Heart left ventricle (tissue), 16 donors: ENCODE results near the gene GTPBP6. TPM values are rescaled to one million over a fixed set of nuclear protein-coding genes. Genes with fewer than 3 reads are reported as not detected.
A peak's percentile ranks its signal among the peaks of the same experiment; 100 is the strongest.
"Not testable (repeated sequence)": the region's sequence is repeated elsewhere in the genome, so short reads cannot be mapped to it uniquely, and the experiment has no call there.

ENCODE experiments used
- ATAC-seq, 4 donors: fragments of 200-7000 bp; cut with Tn5 transposase; one replicate each; pipeline ENCODE4 v1.9.1; 2020 to 2022; ENCODE audit warnings: moderate library complexity in 4 of 4, mild to moderate bottlenecking in 3 of 4, moderate number of reproducible peaks in 1 of 4
- DNase-seq, 5 donors: peaks; one replicate each; pipeline ENCODE4 v3.0.0-alpha.2; 2020
- H3K27ac ChIP-seq, 12 donors: fragments of 200-600 bp; sonication (generic) in 4 of 12; one replicate each; pipeline versions ENCODE4 v1.5.0 to v1.8.0; 2016 to 2022; ENCODE audit warnings: mild to moderate bottlenecking in 2 of 12
- H3K27me3 ChIP-seq, 9 donors: fragments of 200-600 bp; sonication (generic) in 2 of 9; one replicate each; pipeline versions ENCODE4 v1.5.1 to v1.8.0; 2016 to 2022; ENCODE audit warnings: mild to moderate bottlenecking in 3 of 9
- H3K36me3 ChIP-seq, 9 donors: fragments of 200-600 bp; sonication (generic) in 2 of 9; one replicate each; pipeline versions ENCODE4 v1.5.0 to v1.8.0; 2018 to 2022; ENCODE audit warnings: mild to moderate bottlenecking in 2 of 9
- H3K4me1 ChIP-seq, 12 donors: fragments of 200-600 bp; sonication (generic) in 4 of 12; one replicate each; pipeline versions ENCODE4 v1.5.0 to v1.8.0; 2016 to 2022; ENCODE audit warnings: mild to moderate bottlenecking in 3 of 12
- H3K4me3 ChIP-seq, 12 donors: fragments of 200-600 bp; sonication (generic) in 4 of 12; one replicate each; pipeline versions ENCODE4 v1.5.0 to v1.8.0; 2017 to 2022; ENCODE audit warnings: mild to moderate bottlenecking in 9 of 12, moderate library complexity in 4 of 12
- H3K9me3 ChIP-seq, 12 donors: fragments of 200-600 bp; sonication (generic) in 4 of 12; one replicate each; pipeline versions ENCODE4 v1.5.0 to v1.8.0; 2016 to 2022; ENCODE audit warnings: mild to moderate bottlenecking in 1 of 12
- CTCF ChIP-seq, 12 donors: fragments of 200-600 bp; sonication (generic) in 4 of 12; IDR thresholded peaks; one replicate each; pipeline versions ENCODE4 v1.5.0 to v1.8.0; 2018 to 2022; ENCODE audit warnings: antibody characterized with exemption in 12 of 12, mild to moderate bottlenecking in 5 of 12
- POLR2A ChIP-seq, 2 donors: fragments of 450-650 bp; IDR thresholded peaks; one replicate each; pipeline ENCODE4 v1.6.1; 2017; ENCODE audit warnings: antibody characterized with exemption in 2 of 2, mild to moderate bottlenecking in 2 of 2, moderate library complexity in 2 of 2
- WGBS, 4 donors: extraction: QIAGEN DNeasy Blood & Tissue Kit in 2 of 4; methylation state at CpG; one replicate each; pipeline versions ENCODE4 v1.1.5 to v1.1.7; 2013 to 2018; 5-methylcytosine and 5-hydroxymethylcytosine counted together
- intact Hi-C, 10 donors: fragments of 100-400 bp; cut with DNase I; formaldehyde crosslinking; loops; one replicate each; pipeline versions ENCODE4 v1.11.1 to v1.14.2; 2022
- polyA plus RNA-seq, 2 donors: library from polyadenylated mRNA; stranded (reverse); fragments of 200-250 nt; gene quantifications; one replicate each; pipeline ENCODE4 v1.2.3, GENCODE V29; 2013
- total RNA-seq, 9 donors: library from RNA; depleted of rRNA in 2 of 9; stranded (reverse); fragments of >200 nt in 2 of 9; fragmentation: NEBNext Ultra II Directional in 3 of 9; extraction: Animal tissue kit (Norgen Biotek cat#: 25700) in 3 of 9; gene quantifications; one replicate each; pipeline versions ENCODE4 v1.1.0 to v1.2.4, GENCODE V29; 2016 to 2023
- donor health status: ischemic (EF 13 %, LVEDD 7.1; RV severe dilation, severe dysfunction).
- donor health status: healthy with polysubstance abuse.
- donor health status: DM: no; HTN: yes; CAD: no.
- donor health status: DM: no; HTN: no; CAD: no.
- donor health status: ischemic (EF 25% LVEDD 6.9; RV normal size, moderate dysfunction).
- donor health status: ischemic (EF 25% LVEDD 5.7; RV mildly dilated, moderate dysfunction).
- donor health status: healthy.
- donor health status: DM: yes; HTN: yes; CAD: no.
- donor health status: ischemic (EF 35%, LVEDD 5.7; RV mildly dilated, moderate dysfunction).
- donor health status: nonischemic (EF 11% LVEDD 7.7; RV severe dilation, severe dysfunction).
- donor health status: DM: yes; HTN: yes; CAD: no.
- donor health status: PGD.
- donor health status: ischemic (EF 29% LVEDD 5.4; RV normal size, mild dysfunction).
- donor health status: nonischemic (EF 23%, LVEDD 6.1; RV moderate dilation, normal function).

GTPBP6 gene
- total and polyA plus RNA-seq, 11 donors, result 31.3 to 102 (median 49.9) TPM

GRCh38 chrX:264634-265455 lies 53.8 kb downstream of the GTPBP6 start:
- Histone ChIP-seq H3K27ac (no peak overlapping the region), H3K4me3 (no peak overlapping the region), H3K4me1 (peaks cover 0 to 15% (median 3%) of the 10 kb centered on the region in 12 donors), H3K27me3 (no peaks in the 10 kb centered on the region), H3K9me3 (no peaks in the 10 kb centered on the region), H3K36me3 (no peaks in the 10 kb centered on the region)
- ATAC-seq, result no peak
- DNase-seq, result no peak
- no peak for TF ChIP-seq CTCF (IDR thresholded peaks at IDR 0.05)
- no peak for TF ChIP-seq POLR2A (IDR thresholded peaks at IDR 0.05)
- WGBS, 4 donors, result 83 to 86% (median 84%) methylated on average over 16 of the region's 16 CpGs
- intact Hi-C loops, result no loop called here

- H3K27me3 ChIP-seq, H3K36me3 ChIP-seq, H3K4me3 ChIP-seq, intact Hi-C loops, H3K27ac ChIP-seq, H3K9me3 ChIP-seq, ATAC-seq: not testable (repeated sequence)
- H3K4me1 ChIP-seq, result peaks cover 0 to 15% (median 3%) of the 10 kb centered on the region in 12 donors
- 90 to 94% (median 91%) methylated on average over 16 of the region's 16 CpGs for WGBS, 4 donors
- DNase-seq, result peak in 2 of 5 donors; percentile 1 to 10
These were observed 54.6 kb downstream of the GTPBP6 start for GRCh38 chrX:264006-264405.

GRCh38 chrX:262381-262909 lies 56.2 kb downstream of the GTPBP6 start:
- 66 to 78% (median 76%) methylated on average over 13 of the region's 13 CpGs for WGBS, 4 donors
- Histone ChIP-seq H3K4me1 (peaks cover 0 to 15% (median 3%) of the 10 kb centered on the region in 12 donors), H3K27ac (no peak overlapping the region), H3K9me3 (no peaks in the 10 kb centered on the region), H3K4me3 (no peak overlapping the region), H3K36me3 (no peaks in the 10 kb centered on the region), H3K27me3 (peaks cover 0 to 8% (median 0%) of the 10 kb centered on the region in 9 donors)
- no peak for ATAC-seq
- no peak for TF ChIP-seq POLR2A (IDR thresholded peaks at IDR 0.05)
- no peak for TF ChIP-seq CTCF (IDR thresholded peaks at IDR 0.05)
- no peak for DNase-seq
- intact Hi-C loops, result no loop called here

- peaks cover 0 to 8% (median 0%) of the 10 kb centered on the region in 9 donors for H3K27me3 ChIP-seq
- ATAC-seq, result peak in 2 of 4 donors; percentile 16 to 27
These were observed 56.7 kb downstream of the GTPBP6 start for GRCh38 chrX:261919-262352.

More at GRCh38 chrX:261919-262352, 56.7 kb downstream of the GTPBP6 start:
- no peaks in the 10 kb centered on the region for H3K9me3 ChIP-seq
- TF ChIP-seq POLR2A (IDR thresholded peaks at IDR 0.05), result no peak
- TF ChIP-seq CTCF (IDR thresholded peaks at IDR 0.05), result no peak
- WGBS, 4 donors, result 45 to 77% (median 71%) methylated on average over 11 to 12 of the region's 12 CpGs
- H3K27ac ChIP-seq, result no peak overlapping the region
- peaks cover 0 to 15% (median 3%) of the 10 kb centered on the region in 12 donors for H3K4me1 ChIP-seq
- H3K36me3 ChIP-seq, result no peaks in the 10 kb centered on the region
- no peak overlapping the region for H3K4me3 ChIP-seq
- intact Hi-C loops, result no loop called here
- no peak for DNase-seq
